HepG2 (cell line): ENCODE measurements around the gene SLC7A8. TPM values are rescaled to one million over a fixed set of nuclear protein-coding genes. Genes with fewer than 3 reads are reported as not detected.

Experiments
- AFF4 ChIP-seq: sonication (generic); formaldehyde crosslinking; IDR thresholded peaks from 2 replicates; pipeline ENCODE4 v1.4.0; 2020; ENCODE audit warnings: missing genetic modification reagents
- HCFC1 ChIP-seq: fragments of 150-350 bp; IDR thresholded peaks from 2 replicates; pipeline ENCODE4 v1.6.1; 2014; ENCODE audit warnings: low read depth, low read length
- HDAC6 ChIP-seq: fragments of 200-600 bp; sonication (generic); IDR thresholded peaks from 2 replicates; pipeline ENCODE4 v1.7.0; 2017; ENCODE audit warnings: mild to moderate bottlenecking, antibody characterized with exemption, low read length, low read depth
- HIC2 ChIP-seq: sonication (generic); formaldehyde crosslinking; IDR thresholded peaks from 2 replicates; pipeline ENCODE4 v1.9.0; 2022; ENCODE audit warnings: low read depth, missing genetic modification reagents
- IKZF5 ChIP-seq: IDR thresholded peaks from 2 replicates; pipeline ENCODE4 v1.6.1; 2018; ENCODE audit warnings: missing genetic modification reagents, mild to moderate bottlenecking, missing compliant biosample characterization
- ISL2 ChIP-seq: sonication (generic); formaldehyde crosslinking; IDR thresholded peaks from 2 replicates; pipeline ENCODE4 v1.5.0; 2020; ENCODE audit warnings: missing genetic modification reagents
- KDM2A ChIP-seq: sonication (generic); formaldehyde crosslinking; IDR thresholded peaks from 2 replicates; pipeline ENCODE4 v1.4.0; 2020; ENCODE audit warnings: low read depth, missing genetic modification reagents, borderline replicate concordance
- KMT2A ChIP-seq: sonication (generic); formaldehyde crosslinking; IDR thresholded peaks from 2 replicates; pipeline ENCODE4 v1.4.0; 2020; ENCODE audit warnings: missing genetic modification reagents
- PAF1 ChIP-seq: IDR thresholded peaks from 2 replicates; pipeline ENCODE4 v1.6.1; 2016; ENCODE audit warnings: missing genetic modification reagents, missing compliant biosample characterization
- RBM22 ChIP-seq: fragments of 200-400 bp; formaldehyde crosslinking; optimal IDR thresholded peaks from 2 replicates; pipeline ENCODE3; 2017; ENCODE audit warnings: mild to moderate bottlenecking, low read length, moderate library complexity
- SALL1 ChIP-seq: sonication (generic); formaldehyde crosslinking; IDR thresholded peaks from 2 replicates; pipeline ENCODE4 v1.8.0; 2022; ENCODE audit warnings: mild to moderate bottlenecking, missing genetic modification reagents
- TFDP1 ChIP-seq: IDR thresholded peaks from 2 replicates; pipeline ENCODE4 v1.6.1; 2016; ENCODE audit warnings: missing compliant biosample characterization, missing genetic modification reagents, borderline replicate concordance
- TFE3 ChIP-seq: IDR thresholded peaks from 2 replicates; pipeline ENCODE4 v1.6.1; 2016
- XBP1 ChIP-seq: sonication (generic); formaldehyde crosslinking; IDR thresholded peaks from 2 replicates; pipeline ENCODE4 v1.5.0; 2020; ENCODE audit warnings: missing genetic modification reagents
- ZNF503 ChIP-seq: sonication (generic); formaldehyde crosslinking; IDR thresholded peaks from 2 replicates; pipeline ENCODE4 v1.4.0; 2020; ENCODE audit warnings: missing genetic modification reagents
- ZNF569 ChIP-seq: sonication (generic); formaldehyde crosslinking; IDR thresholded peaks from 2 replicates; pipeline ENCODE4 v1.5.0; 2020; ENCODE audit warnings: mild to moderate bottlenecking, missing genetic modification reagents, moderate library complexity, borderline replicate concordance
- ZNF7 ChIP-seq: IDR thresholded peaks from 2 replicates; pipeline ENCODE4 v1.6.1; 2016; ENCODE audit warnings: missing biosample characterization, missing genetic modification reagents
- polyA plus RNA-seq, 8 experiments: library from polyadenylated mRNA; depleted of rRNA in 3 of 8; stranded (reverse) in 7 of 8; unstranded in 1 of 8; fragments of >200 nt; fragmentation: Illumina TruSeq in 4 of 8; extraction: Trizol in 4 of 8; gene quantifications; 2 replicates each; pipeline versions ENCODE4 v1.2.1 to v1.2.3, GENCODE V29; 2011 to 2016; ENCODE audit warnings: low read depth in 4 of 8, missing spikeins in 1 of 8, mixed read lengths in 1 of 8; ENCODE audit not compliant: insufficient read depth in 1 of 8
- total RNA-seq, 5 experiments: library from RNA; depleted of rRNA; stranded (reverse); fragments of >200 nt; fragmentation: Illumina TruSeq; extraction: Trizol; gene quantifications; 2 replicates each; pipeline ENCODE4 v1.2.3, GENCODE V29; 2016; ENCODE audit warnings: low read depth in 1 of 5

The SLC7A8 gene
- total and polyA plus RNA-seq, 2 of the 13 experiments (the other 11 are each of a cell fraction or from before 2014, with no cell fraction given) = 0.25 TPM; not detected in 1

- TF ChIP-seq AFF4 (CRISPR knock-in tag) = peak; percentile 38
- TF ChIP-seq RBM22 = peak; percentile 81
- TF ChIP-seq KMT2A = peak; percentile 46; the same call in 1 of the 2 replicates
- TF ChIP-seq KDM2A (CRISPR knock-in tag) = peak; percentile 97
- peak; percentile 87; the same call in 1 of the 2 replicates for TF ChIP-seq ZNF569 (CRISPR knock-in tag)
- peak; percentile 16; the same call in 1 of the 2 replicates for TF ChIP-seq HCFC1
- TF ChIP-seq TFDP1 (CRISPR knock-in tag) = peak; percentile 70; the same call in 1 of the 2 replicates
- peak; percentile 87; the same call in 1 of the 2 replicates for TF ChIP-seq ISL2
- TF ChIP-seq ZNF7 (CRISPR knock-in tag) = 0 out of 2 replicates have a peak, but pooled peaks have one; percentile 4
- peak; percentile 82; the same call in 1 of the 2 replicates for TF ChIP-seq XBP1
- TF ChIP-seq IKZF5 (CRISPR knock-in tag) = peak; percentile 94
- TF ChIP-seq HDAC6 = no peak
- TF ChIP-seq ZNF503 (CRISPR knock-in tag) = peak; percentile 83
- TF ChIP-seq PAF1 = no peak; the same call in 1 of the 2 replicates
- TF ChIP-seq SALL1 (CRISPR knock-in tag) = peak; percentile 98
- peak; percentile 82 for TF ChIP-seq TFE3 (CRISPR knock-in tag)
- TF ChIP-seq HIC2 (CRISPR knock-in tag) = peak; percentile 84
Measured at GRCh38 chr14:23094666-23095195, 88.7 kb downstream of the SLC7A8 start, which contains the start of gene ACIN1 (continued).
